H1 (cell line): ENCODE measurements around the gene IL17RD. TPM values are rescaled to one million over a fixed set of nuclear protein-coding genes. Genes with fewer than 3 reads are reported as not detected.
A peak's percentile ranks its signal among the peaks of the same experiment; 100 is the strongest.

Source experiments
- CTCF ChIA-PET: fragments of 300-600 bp; sonication (Branson Sonifier 250); formaldehyde crosslinking; loops from one replicate; lab custom pipeline; 2021; ENCODE audit not compliant: partially characterized antibody; lab: Charles Lee
- POLR2A ChIA-PET: fragments of 300-600 bp; sonication (Branson Sonifier 250); formaldehyde crosslinking; loops from one replicate; lab custom pipeline; 2021; ENCODE audit warnings: inconsistent platforms; ENCODE audit not compliant: partially characterized antibody; lab: Charles Lee
- DNase-seq, 2 experiments: peaks; one replicate each; pipeline versions ENCODE4 v3.0.0 to v3.0.0-alpha.2; 2010 to 2022; ENCODE audit warnings: low spot score in 2 of 2, low read depth in 1 of 2, mixed read lengths in 1 of 2
- FAIRE-seq: peaks from 2 replicates; lab custom pipeline; 2011; peaks lifted over from hg19 to GRCh38; lab: Jason Lieb, UNC
- H2AFZ ChIP-seq: 2 replicates; pipeline ENCODE4 v1.8.1; 2012; ENCODE audit warnings: low read length, inconsistent platforms
- H2AK5ac ChIP-seq: 2 replicates; pipeline ENCODE4 v1.6.1; 2013; ENCODE audit warnings: low read depth, low read length
- H2BK120ac ChIP-seq: replicated peaks from 2 replicates; pipeline ENCODE3; 2013; ENCODE audit warnings: low read depth, low read length, inconsistent platforms
- H2BK12ac ChIP-seq: 2 replicates; pipeline ENCODE4 v1.6.1; 2013; ENCODE audit warnings: low read depth, low read length
- H2BK15ac ChIP-seq: 2 replicates; pipeline ENCODE4 v1.6.1; 2013; ENCODE audit warnings: low read length
- H2BK20ac ChIP-seq: 2 replicates; pipeline ENCODE4 v1.6.1; 2013; ENCODE audit warnings: low read length
- H2BK5ac ChIP-seq: 2 replicates; pipeline ENCODE4 v1.6.1; 2013; ENCODE audit warnings: low read depth, low read length
- H3K14ac ChIP-seq: 2 replicates; pipeline ENCODE4 v1.6.1; 2013; ENCODE audit warnings: inconsistent platforms; ENCODE audit not compliant: insufficient read length
- H3K18ac ChIP-seq: 2 replicates; pipeline ENCODE4 v1.6.1; 2013; ENCODE audit warnings: low read length; ENCODE audit errors: extremely low read depth
- H3K23ac ChIP-seq: 2 replicates; pipeline ENCODE4 v1.6.1; 2013; ENCODE audit warnings: inconsistent platforms; ENCODE audit not compliant: insufficient read length
- H3K23me2 ChIP-seq: 2 replicates; pipeline ENCODE4 v1.6.1; 2013; ENCODE audit warnings: low read depth, low read length
- H3K27ac ChIP-seq: 2 replicates; pipeline ENCODE4 v1.6.1; 2011; ENCODE audit warnings: low read depth, low read length, inconsistent platforms
- H3K27me3 ChIP-seq, 4 experiments: replicated peaks in 1 of 4; 1 replicate in 1 of 4; 2 replicates in 3 of 4; pipeline versions ENCODE4 v1.6.1 to v1.8.1; 2011 to 2013; ENCODE audit warnings: low read length in 3 of 4, mild to moderate bottlenecking in 3 of 4, inconsistent platforms in 2 of 4, mixed read lengths in 2 of 4, moderate library complexity in 1 of 4; ENCODE audit not compliant: control insufficient read depth in 3 of 4, insufficient read depth in 3 of 4; ENCODE audit errors: extremely low read depth in 1 of 4
- H3K36me3 ChIP-seq, 4 experiments: 2 replicates each; pipeline versions ENCODE4 v1.6.1 to v1.8.1; 2011 to 2013; ENCODE audit warnings: mild to moderate bottlenecking in 4 of 4, low read length in 3 of 4, moderate library complexity in 2 of 4, control low read depth in 1 of 4, inconsistent platforms in 1 of 4; ENCODE audit not compliant: insufficient read depth in 4 of 4, control insufficient read depth in 2 of 4
- H3K4ac ChIP-seq: replicated peaks from 2 replicates; pipeline ENCODE3; 2013; ENCODE audit warnings: low read length, low read depth, mixed read lengths, inconsistent platforms; ENCODE audit not compliant: insufficient read length
- H3K4me1 ChIP-seq, 4 experiments: replicated peaks in 1 of 4; 1 replicate in 1 of 4; 2 replicates in 3 of 4; pipeline versions ENCODE4 v1.6.1 to v1.8.1; 2011 to 2013; ENCODE audit warnings: low read length in 3 of 4, inconsistent platforms in 2 of 4, mixed read lengths in 1 of 4; ENCODE audit not compliant: insufficient read depth in 4 of 4, control insufficient read depth in 3 of 4
- H3K4me2 ChIP-seq, 2 experiments: 2 replicates each; pipeline versions ENCODE4 v1.6.1 to v1.8.1; 2011 to 2013; ENCODE audit warnings: low read depth in 2 of 2, low read length in 2 of 2, control low read depth in 1 of 2, inconsistent platforms in 1 of 2, mild to moderate bottlenecking in 1 of 2; ENCODE audit not compliant: insufficient read depth in 1 of 2
- H3K4me3 ChIP-seq, 4 experiments: fragments of 200-600, 300-600 bp in 1 of 4; sonication (generic), shearing (Covaris generic), sonication (Bioruptor Twin) in 1 of 4; 2 replicates each; pipeline versions ENCODE4 v1.5.1 to v1.8.1; 2011 to 2016; ENCODE audit warnings: low read length in 4 of 4, low read depth in 3 of 4, control low read depth in 2 of 4, inconsistent platforms in 2 of 4, mild to moderate bottlenecking in 2 of 4, mixed read lengths in 1 of 4, moderate library complexity in 1 of 4; ENCODE audit not compliant: insufficient read depth in 2 of 4; ENCODE audit errors: extremely low read depth in 1 of 4
- H3K56ac ChIP-seq: replicated peaks from 2 replicates; pipeline ENCODE3; 2013; ENCODE audit warnings: low read depth, mild to moderate bottlenecking, mixed read lengths, low read length, inconsistent platforms; ENCODE audit not compliant: insufficient read length
- H3K79me1 ChIP-seq: 2 replicates; pipeline ENCODE4 v1.6.1; 2013; ENCODE audit warnings: low read depth, low read length, control low read depth
- H3K79me2 ChIP-seq, 2 experiments: 2 replicates each; pipeline versions ENCODE4 v1.6.1 to v1.8.1; 2012 to 2013; ENCODE audit warnings: low read length in 2 of 2, mild to moderate bottlenecking in 2 of 2, inconsistent platforms in 1 of 2; ENCODE audit not compliant: insufficient read depth in 2 of 2, control insufficient read depth in 1 of 2
- H3K9ac ChIP-seq, 4 experiments: replicated peaks in 1 of 4; 1 replicate in 1 of 4; 2 replicates in 3 of 4; pipeline versions ENCODE4 v1.6.1 to v1.8.1; 2011 to 2013; ENCODE audit warnings: low read depth in 3 of 4, low read length in 3 of 4, control low read depth in 2 of 4, mild to moderate bottlenecking in 2 of 4, moderate library complexity in 2 of 4, inconsistent platforms in 1 of 4; ENCODE audit errors: extremely low read depth in 1 of 4
- H3K9me3 ChIP-seq, 2 experiments: 2 replicates each; pipeline versions ENCODE4 v1.6.1 to v1.8.1; 2012 to 2013; ENCODE audit warnings: mild to moderate bottlenecking in 2 of 2, moderate library complexity in 2 of 2, control low read depth in 1 of 2, inconsistent platforms in 1 of 2, low read depth in 1 of 2, low read length in 1 of 2, mixed read lengths in 1 of 2; ENCODE audit not compliant: insufficient read depth in 2 of 2
- H4K20me1 ChIP-seq, 2 experiments: replicated peaks in 1 of 2; 2 replicates each; pipeline versions ENCODE3 to v1.8.1; 2011 to 2013; ENCODE audit warnings: inconsistent platforms in 2 of 2, low read length in 2 of 2, mild to moderate bottlenecking in 1 of 2; ENCODE audit not compliant: insufficient read depth in 2 of 2, control insufficient read depth in 1 of 2
- H4K5ac ChIP-seq: 2 replicates; pipeline ENCODE4 v1.6.1; 2013; ENCODE audit warnings: low read length, low read depth, mixed read lengths, inconsistent platforms; ENCODE audit not compliant: insufficient read length
- H4K8ac ChIP-seq: 2 replicates; pipeline ENCODE4 v1.8.0; 2013; ENCODE audit warnings: mild to moderate bottlenecking, moderate library complexity, low read length, inconsistent platforms; ENCODE audit not compliant: insufficient read depth; ENCODE audit errors: extremely low read depth
- H4K91ac ChIP-seq: replicated peaks from 2 replicates; pipeline ENCODE3; 2013; ENCODE audit warnings: low read length, mixed read lengths, inconsistent platforms; ENCODE audit not compliant: insufficient read length
- HDAC2 ChIP-seq, 2 experiments: fragments of 300-600 bp in 1 of 2; sonication (generic) in 1 of 2; IDR thresholded peaks; 2 replicates each; pipeline ENCODE4 v1.6.1; 2011 to 2012; ENCODE audit warnings: low read depth in 2 of 2, low read length in 2 of 2, mild to moderate bottlenecking in 2 of 2, moderate library complexity in 2 of 2, borderline replicate concordance in 1 of 2, inconsistent platforms in 1 of 2
- KDM1A ChIP-seq: fragments of 200-600, 300-600 bp; sonication (generic); IDR thresholded peaks from 2 replicates; pipeline ENCODE4 v1.7.1; 2016; ENCODE audit warnings: mild to moderate bottlenecking, low read length, borderline replicate concordance
- SIRT6 ChIP-seq: IDR thresholded peaks from one replicate; pipeline ENCODE4 v1.7.1; 2012; ENCODE audit warnings: low read length, inconsistent platforms
- WGBS, 2 experiments: shearing (Covaris generic) in 1 of 2; methylation state at CpG; one replicate each; pipeline versions ENCODE4 v1.1.6 to v1.1.7; 2013 to 2015; ENCODE audit warnings: low lambda C conversion rate in 2 of 2, mixed read lengths in 2 of 2, inconsistent platforms in 1 of 2, low coverage in 1 of 2, missing lambda C conversion rate in 1 of 2; ENCODE audit not compliant: insufficient replicate concordance in 2 of 2, insufficient coverage in 1 of 2, insufficient read length in 1 of 2; ENCODE audit errors: extremely low coverage in 1 of 2, missing lambda C conversion rate in 1 of 2; 5-methylcytosine and 5-hydroxymethylcytosine counted together
- polyA plus RNA-seq, 7 experiments: library from polyadenylated mRNA; depleted of rRNA in 3 of 7; stranded (reverse) in 5 of 7; unstranded in 2 of 7; fragments of >200 nt in 5 of 7; fragments of 200-250 nt in 2 of 7; gene quantifications; 1 replicate in 5 of 7; 2 replicates in 1 of 7; 4 replicates in 1 of 7; pipeline versions ENCODE4 v1.2.1 to v1.2.3, GENCODE V29; 2011 to 2013; ENCODE audit warnings: missing spikeins in 2 of 7, mixed read lengths in 2 of 7
- total RNA-seq: library from RNA; stranded (reverse); fragmentation: NEBNext Ultra II Directional; extraction: Animal tissue kit (Norgen Biotek cat#: 25700); gene quantifications from 2 replicates; pipeline ENCODE4 v1.2.1, GENCODE V29; 2021

IL17RD gene
- total and polyA plus RNA-seq, 2 of the 8 experiments (the other 6 are each of a cell fraction or from before 2014, with no cell fraction given) = 10.9 to 48.9 TPM

- Histone ChIP-seq H3K23me2 (peaks cover 2% of the 10 kb centered on the region; the same call in 1 of the 2 replicates), H4K20me1 (no peaks in the 10 kb centered on the region), H3K56ac (no peak overlapping the region), H3K27me3 (no peaks in the 10 kb centered on the region), H3K9ac (no peak overlapping the region), H3K9me3 (no peaks in the 10 kb centered on the region), H4K5ac (no peak overlapping the region), H2BK5ac (no peak overlapping the region; the same call in 1 of the 2 replicates), H3K4me1 (peaks cover 0 to 15% (median 8%) of the 10 kb centered on the region in 4 experiments; a peak in 6 of 7 replicates), H3K79me2 (no peaks in the 10 kb centered on the region), H2BK20ac (peak overlapping the region; percentile 15; the same call in 1 of the 2 replicates), H2AFZ (no peak overlapping the region), H2BK120ac (no peak overlapping the region), H2BK15ac (peak overlapping the region; percentile 99; the same call in 1 of the 2 replicates), H3K23ac (no peak overlapping the region), H3K4ac (no peak overlapping the region), H3K27ac (no peak overlapping the region), H2AK5ac (no peak overlapping the region; the same call in 1 of the 2 replicates), H4K8ac (no peak overlapping the region), H3K14ac (no peak overlapping the region), H3K79me1 (peaks cover 3% of the 10 kb centered on the region; the same call in 1 of the 2 replicates), H3K4me3 (no peak overlapping the region), H3K4me2 (no peak overlapping the region), H4K91ac (no peak overlapping the region), H2BK12ac (peak overlapping the region; percentile 70; the same call in 1 of the 2 replicates), H3K18ac (no peak overlapping the region), H3K36me3 (no peaks in the 10 kb centered on the region)
- POLR2A ChIA-PET = interaction anchor here (1.3 kb wide), 2 partner anchors 10 to 15 kb away, joined by 3 to 5 read pairs; no protein-coding TSS in a partner anchor
- 87% methylated on average over 5 of the region's 5 CpGs; no CpG with 5 or more reads in 1 of the 2 experiments for WGBS, 2 experiments
- CTCF ChIA-PET = interaction anchor here (1.2 to 1.5 kb wide), 2 partner anchors 16 to 54 kb away, joined by 3 to 4 read pairs; no protein-coding TSS in a partner anchor
- TF ChIP-seq HDAC2 (IDR thresholded peaks at IDR 0.05; ENCODE audit: borderline replicate concordance in 1 of 2, low read depth in 2 of 2, low read length in 2 of 2) = peak in 1 of 2 experiments; percentile 86; a peak in 1 of 4 replicates
- no peak for TF ChIP-seq SIRT6
- TF ChIP-seq KDM1A = peak; percentile 98
- FAIRE-seq (no peak), DNase-seq (no peak)
Observed at GRCh38 chr3:57063032-57063431, 102.1 kb downstream of the IL17RD start.
